Stimulated activated CD4-positive, alpha-beta T cell treated with anti-CD3 and anti-CD28 coated beads, Interleukin-2, amount 100 ng/mL, for 4 hours (primary cell): ENCODE results near the gene MYO9B.
A peak's percentile ranks its signal among the peaks of the same experiment; 100 is the strongest.

ENCODE experiments used
- DNase-seq: peaks from one replicate; pipeline ENCODE4 v3.0.0-alpha.2; 2020; ENCODE audit warnings: low read depth

MYO9B gene

GRCh38 chr19:17061691-17062090, 13.9 kb upstream of the MYO9B start:
- no peak for DNase-seq

DNA sequence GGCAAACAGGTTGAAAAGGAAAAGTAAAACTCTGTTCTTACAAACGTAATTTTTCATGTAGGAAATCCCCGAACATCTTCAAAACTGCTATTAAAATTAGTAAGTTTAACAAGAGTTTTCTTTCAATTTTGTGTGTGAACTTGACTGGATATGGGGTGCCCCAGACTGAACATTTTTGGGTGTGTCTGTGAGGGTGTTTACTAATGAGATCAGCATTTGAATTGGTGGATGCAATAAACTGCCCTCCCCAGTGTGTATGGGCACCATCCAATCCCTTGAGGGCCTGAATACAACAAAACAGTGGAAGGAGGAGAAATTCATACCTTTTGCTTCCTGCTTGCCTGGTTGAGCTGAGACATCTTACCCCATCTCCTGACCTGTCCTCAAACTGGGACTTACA, 12.1 kb upstream of the MYO9B start:
- no peak for DNase-seq

DNA sequence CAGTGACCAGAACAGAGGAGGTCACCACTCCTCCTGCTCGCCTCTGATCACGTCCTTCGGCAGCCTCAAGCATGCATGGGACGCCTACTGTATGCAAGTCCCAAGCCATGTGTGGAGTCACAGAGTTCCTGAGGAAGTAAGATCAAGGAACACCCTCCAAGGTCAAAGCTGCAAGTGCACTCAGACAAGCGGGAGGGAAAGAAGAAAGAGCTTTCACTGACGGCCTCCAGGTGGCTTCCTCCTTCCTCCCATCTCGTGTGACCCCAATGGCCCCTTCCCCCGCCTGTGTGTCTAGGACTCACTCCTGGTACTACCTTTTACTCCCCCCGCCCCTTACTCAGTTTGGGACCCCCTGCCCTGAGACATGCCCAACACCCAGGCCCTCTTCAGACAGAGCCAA, 6.4 kb upstream of the MYO9B start:
- no peak for DNase-seq

GRCh38 chr19:17070421-17070820, 5.2 kb upstream of the MYO9B start:
- DNase-seq = no peak

DNA sequence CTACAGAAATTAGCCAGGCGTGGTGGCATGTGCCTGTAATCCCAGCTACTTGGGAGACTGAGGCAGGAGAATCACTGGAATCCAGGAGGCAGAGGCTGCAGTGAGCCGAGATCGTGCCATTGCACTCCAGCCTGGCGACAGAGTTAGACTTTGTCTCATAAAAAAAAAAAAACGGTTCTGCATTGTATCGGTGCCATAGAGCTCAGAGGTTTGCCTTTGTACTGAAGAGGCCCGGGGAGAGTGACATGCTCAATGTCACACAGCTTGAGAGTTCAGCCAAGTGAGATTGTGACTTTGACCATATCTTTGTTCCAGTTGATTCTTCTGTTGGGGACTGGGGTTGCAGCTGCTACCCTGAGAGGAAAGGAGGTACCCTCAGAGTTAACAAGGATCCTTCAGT, 4.7 kb upstream of the MYO9B start:
- DNase-seq = no peak

GRCh38 chr19:17073869-17074633, 1.5 kb upstream of the MYO9B start:
- DNase-seq = no peak

- DNase-seq = no peak
These were observed 943 bp upstream of the MYO9B start for GRCh38 chr19:17074634-17075034.

DNA sequence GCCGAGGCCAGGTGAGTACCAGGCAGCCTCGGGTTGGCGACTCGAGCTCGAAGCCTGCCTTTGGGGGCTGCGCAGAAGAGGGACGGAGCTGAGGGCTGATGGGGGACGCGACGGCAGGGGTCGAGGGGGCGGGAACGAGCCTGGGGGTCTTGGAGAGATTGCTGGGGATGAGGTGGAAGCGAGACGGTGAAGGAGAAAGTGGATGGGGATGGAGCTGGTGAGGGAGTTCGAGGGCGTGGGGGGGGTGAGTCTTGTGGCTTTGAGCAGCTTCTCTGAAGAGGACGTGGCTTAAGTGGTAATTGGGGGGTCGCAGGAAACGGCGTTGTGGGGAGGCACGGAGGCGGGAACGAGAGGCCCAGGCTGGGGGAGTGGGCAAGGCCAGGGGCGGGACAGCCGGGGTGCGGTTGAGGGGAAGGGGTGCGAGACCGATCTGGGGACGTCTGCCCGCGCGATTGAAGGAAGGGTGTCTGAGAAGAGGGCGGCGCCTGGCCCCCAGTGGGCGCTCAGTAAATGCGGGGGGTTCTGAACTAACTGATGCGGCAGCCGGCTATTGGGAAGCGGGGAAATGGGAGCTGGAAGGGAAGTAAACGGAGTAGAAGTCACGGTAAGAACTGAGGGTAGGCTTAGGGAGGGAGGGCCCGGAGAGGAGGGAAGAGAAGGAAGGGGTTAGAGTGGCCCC, 426 bp downstream of the MYO9B start:
- peak; percentile 22 for DNase-seq

DNA sequence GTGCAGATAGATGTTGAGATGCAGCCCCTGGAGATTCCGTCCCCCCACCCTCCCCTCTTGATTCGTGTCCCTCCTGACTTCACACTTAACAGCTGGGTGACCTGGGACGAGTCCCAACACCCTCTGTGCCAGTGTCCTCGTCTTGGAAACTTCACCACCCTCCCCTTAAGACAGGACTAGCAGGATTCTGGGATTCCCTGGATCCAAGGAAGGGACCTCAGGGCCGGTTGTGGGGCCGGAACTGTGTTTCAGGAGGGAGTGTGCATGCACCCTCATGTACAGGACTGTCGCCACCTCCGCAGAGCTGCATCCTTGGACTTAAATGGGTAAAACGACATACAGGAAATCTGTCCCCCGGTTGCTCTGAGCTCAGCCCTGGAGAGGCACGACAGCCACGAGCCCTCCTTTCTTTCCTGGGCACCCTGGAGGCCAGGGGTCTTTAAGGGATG, 990 bp downstream of the MYO9B start:
- no peak for DNase-seq

DNA sequence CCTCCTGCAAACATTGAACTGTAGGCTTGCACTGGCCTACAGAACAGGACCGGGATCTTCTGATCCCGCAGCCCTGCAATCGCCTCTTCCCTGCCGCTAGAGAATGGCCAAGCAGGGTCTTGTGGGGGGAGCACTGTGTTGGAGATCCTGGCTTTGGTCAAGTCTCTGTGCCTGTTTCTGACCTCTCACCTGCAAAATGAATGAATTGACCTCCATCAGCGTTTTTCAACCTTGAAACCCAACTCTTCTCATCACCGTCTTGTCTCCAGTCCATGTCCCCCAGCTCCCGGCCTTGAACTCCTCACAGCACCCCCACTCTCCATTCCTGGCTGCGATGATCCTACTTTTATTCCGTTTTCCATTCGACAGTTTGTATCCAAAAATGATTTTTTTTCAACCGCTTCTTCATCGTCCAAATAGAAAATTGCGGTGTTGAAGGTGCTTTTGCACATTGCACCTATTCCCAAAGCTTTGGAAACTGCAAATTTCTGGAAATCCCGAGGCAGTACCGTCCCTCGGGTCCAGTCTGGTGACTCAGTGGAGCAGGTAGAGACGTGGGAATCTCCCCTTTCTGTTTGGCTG, 2.0 kb downstream of the MYO9B start:
- no peak for DNase-seq

GRCh38 chr19:17078036-17078919, 2.7 kb downstream of the MYO9B start:
- no peak for DNase-seq

DNA sequence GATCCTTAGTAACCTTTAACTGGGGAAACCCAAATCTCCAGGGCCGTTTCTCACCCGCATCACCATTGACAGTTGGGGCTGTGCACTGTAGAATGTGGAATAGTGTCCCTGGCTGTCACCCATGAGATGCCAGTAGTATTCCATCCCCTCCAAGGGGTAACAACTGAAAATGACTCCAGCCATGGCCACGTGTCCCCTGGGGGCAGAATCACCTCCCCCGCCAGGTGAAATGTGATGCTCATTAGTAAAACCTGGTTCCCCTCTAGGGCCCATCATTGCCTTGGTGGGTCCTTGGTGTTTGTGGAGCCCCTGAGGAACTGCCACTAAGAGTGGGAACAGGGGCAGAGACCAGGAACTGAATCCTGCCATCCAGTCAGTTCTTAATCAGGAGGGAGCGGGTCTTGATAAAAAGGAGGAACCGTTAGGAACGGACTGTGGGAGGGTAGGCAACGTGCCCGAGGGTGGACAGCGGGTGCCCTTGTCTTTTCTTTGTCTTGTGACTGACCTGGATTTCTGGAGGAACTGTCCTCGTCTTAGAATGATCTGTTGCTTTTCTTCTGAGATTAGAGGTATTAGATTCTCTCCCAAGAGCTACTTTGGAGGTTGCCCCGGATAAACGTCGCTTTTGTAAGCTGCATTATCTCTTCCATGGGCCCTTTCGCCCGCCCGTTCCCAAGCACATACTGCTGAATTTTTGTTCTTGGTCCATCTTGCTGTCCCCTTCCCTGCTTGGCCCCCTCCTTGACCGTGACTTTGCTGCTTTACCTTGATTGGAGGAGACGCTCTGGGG, 3.5 kb downstream of the MYO9B start:
- DNase-seq = no peak

DNA sequence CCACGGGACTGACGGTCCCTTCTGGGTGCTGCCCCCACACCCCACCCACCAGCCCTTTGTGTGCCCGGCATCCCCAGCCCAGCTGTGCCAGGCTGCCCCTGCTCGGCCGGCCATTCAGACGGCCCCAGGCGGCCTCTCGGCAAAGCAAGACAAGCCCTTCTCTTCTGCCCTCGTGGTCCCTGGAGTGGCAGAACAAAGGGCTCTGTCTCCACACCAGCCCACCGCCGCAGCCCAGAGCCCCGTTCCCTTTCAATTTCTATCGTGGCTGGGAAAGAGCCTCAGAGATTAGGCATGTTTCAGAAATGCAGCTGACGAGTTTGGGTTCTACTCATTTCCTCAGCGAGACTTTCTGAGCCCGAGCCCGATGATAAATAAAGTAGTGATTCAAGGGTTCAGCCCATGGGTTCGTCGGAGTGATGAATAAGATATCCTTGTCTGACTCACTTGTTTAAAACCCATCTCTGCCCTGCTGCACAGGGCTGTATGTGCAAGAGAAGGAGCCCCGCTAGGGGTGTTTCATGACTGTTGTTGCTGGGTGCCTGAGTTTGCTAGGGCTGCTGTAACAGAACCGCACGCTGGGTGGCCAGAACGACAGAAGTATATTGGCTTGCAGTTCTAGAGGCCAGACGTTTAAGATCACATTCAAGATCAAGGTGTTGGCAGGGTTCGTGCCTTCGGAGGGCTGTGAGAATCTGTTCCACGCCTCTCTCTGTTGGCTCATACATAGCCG, 4.3 kb downstream of the MYO9B start:
- peak; percentile 54 for DNase-seq

DNA sequence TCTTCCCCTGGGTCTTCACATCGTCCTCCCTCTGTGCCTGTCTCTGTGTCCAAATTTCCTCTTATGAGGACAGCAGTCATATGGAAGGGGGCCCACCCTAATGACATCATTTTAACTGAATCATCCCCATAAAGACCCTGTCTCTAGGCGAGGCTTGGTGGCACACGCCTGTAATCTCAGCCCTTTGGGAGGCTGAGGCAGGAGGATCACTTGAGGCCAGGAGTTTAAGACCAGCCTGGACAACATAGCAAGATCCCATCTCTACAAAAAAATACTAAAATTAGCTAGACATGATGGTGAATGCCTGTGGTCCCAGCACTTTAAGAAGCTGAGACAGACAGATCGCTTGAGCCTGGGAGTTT, 4.8 kb downstream of the MYO9B start:
- no peak for DNase-seq

DNA sequence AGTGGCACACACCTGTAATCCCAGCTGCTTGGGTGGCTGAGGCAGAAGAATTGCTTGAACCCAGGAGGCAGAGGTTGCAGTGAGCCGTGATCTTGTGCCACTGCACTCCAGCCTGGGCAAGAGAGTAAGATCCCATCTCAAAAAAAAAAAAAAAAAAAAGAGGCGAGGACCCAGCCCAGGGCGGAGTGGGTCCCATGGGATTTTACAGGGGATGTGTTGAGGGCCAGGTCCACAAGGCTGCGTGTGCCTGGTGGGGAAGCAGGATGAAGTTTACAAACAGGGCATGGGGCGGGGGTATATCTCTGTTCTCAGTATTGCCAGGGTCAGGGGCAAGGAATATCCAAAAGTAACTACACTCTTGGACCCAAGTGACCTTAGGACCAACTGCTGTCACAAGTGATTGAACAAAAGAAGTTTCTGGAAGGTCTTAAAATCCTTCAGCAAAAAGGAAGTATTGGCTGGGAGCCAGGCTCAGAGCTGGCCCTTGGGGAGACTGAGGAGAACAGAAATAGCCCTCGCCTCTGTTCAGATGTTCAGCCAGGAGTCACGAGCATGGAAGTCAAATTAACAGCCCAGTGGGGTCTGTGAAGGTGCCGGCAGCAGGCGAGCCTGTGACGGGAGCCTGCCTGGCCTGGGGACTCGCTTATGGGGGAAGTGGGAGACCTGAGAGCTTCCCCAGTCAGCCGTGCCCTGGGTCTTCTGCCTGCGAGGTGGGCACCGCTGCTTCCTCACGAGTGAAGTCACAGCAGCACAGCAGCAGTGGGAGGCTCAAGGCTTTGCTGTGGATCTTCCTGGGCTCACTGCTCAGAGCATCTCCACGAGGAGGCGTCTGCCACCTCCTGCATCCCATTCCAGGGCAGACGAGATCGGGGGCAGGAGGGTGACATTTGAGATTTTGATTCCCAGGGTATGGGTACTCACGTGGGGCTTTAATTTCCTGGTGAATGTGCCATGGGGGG, 6.4 kb downstream of the MYO9B start:
- no peak for DNase-seq

- DNase-seq = no peak
These were observed 10.5 kb downstream of the MYO9B start for GRCh38 chr19:17086120-17086519.

- DNase-seq = no peak
These were observed 11.3 kb downstream of the MYO9B start for GRCh38 chr19:17086834-17087233.

GRCh38 chr19:17088552-17088951, 13.0 kb downstream of the MYO9B start:
- no peak for DNase-seq

DNA sequence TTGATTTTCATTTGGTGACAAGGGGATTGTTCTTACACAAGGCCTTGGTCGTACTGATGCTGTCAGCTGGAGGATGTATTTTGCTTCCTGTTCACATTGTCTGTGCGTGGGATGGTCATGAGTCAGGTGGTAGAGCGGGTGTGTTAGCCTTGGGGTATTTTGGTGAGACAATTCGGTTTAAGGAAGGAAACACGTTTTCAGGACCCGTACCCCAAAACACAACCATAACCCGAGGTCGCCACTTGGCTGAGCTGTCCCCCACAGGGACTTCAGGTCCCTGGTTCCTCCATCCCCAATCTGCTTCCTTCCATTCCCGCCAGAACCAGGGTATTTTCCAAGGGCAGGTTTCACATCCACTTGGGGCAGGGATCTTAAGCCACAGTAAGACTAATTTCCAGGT, 15.0 kb downstream of the MYO9B start:
- peak; percentile 36 for DNase-seq
